Stimulated activated CD4-positive, alpha-beta T cell treated with anti-CD3 and anti-CD28 coated beads, Interleukin-12 subunit alpha, Interleukin-12 subunit beta, amount 100 ng/mL, for 48 hours (primary cell): ENCODE results near the gene IL21R.

ENCODE experiments used
- DNase-seq, 3 donors: peaks; one replicate each; pipeline ENCODE4 v3.0.0-alpha.2; 2020; ENCODE audit warnings: low read depth in 2 of 3, low spot score in 1 of 3

Gene IL21R

DNA sequence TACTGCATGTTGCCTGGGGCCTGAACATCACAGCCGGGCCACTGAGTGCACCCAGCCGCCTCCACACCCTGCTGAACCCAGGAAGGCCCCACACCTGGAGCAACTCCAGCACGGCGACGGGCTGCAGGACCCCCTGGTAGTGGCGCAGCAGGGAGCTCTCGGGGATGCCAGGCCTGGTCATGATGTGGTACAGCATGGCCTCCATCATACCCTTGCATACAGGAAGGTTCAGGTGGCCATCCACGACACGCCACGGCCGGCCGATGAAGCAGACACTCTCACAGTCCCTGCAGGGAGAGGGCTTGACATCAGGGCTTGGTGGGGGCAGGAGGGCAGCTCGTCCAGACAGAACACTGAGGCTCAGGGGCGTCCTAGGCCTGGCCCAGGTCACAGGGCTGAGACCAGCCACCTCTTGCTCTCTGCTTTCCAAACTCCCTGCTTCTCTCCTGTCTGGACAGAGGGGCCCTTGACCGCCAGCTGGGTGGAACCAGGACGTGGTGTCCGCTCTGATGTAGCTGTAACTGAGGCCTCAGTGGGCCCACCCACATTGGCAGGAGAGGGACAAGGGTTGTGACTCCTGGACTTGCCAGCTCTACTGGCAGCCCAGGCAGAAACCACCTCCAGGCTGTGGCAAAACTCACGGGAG is 60.3 kb downstream of the IL21R start:
- no peak for DNase-seq

DNA sequence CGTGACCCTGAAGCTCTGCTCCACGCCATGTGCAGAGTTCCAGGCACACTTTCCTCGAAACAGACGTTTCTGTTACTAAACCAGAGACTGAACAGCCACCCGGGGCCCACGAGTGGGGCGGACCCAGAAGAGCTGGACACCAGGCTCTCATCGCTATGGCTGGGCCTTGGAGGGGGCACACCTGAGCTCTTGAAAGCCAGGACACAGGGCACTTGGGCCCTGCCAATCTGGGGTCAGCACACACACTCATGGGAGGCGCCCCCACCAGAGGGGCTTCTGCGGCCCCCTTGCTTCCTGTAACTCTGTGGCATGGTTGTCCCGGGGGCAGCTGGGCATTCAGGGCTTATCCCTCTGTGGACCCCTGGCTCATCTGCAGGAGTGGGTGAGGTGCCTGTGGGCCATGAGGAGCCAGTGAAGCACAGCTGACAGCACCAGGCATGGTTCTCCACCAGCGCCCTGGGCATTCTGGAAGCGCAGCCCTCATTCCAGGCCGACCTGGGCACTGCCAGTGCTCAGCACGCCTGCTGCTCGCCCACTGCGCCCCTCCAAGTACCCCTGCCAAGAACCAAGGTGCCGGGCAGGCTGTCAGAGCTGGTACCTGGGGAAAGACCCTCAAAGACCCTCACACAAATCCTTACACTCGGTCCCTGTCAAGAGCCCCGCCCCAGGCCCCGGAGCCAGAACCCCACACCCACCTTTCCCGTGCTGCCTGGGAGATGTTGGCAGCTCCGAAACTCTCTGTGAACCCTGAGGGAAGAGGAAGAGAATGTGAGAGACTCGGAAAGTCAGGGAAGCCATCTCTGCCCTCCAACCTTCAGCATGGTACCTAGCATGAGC is 61.1 kb downstream of the IL21R start:
- no peak for DNase-seq

DNA sequence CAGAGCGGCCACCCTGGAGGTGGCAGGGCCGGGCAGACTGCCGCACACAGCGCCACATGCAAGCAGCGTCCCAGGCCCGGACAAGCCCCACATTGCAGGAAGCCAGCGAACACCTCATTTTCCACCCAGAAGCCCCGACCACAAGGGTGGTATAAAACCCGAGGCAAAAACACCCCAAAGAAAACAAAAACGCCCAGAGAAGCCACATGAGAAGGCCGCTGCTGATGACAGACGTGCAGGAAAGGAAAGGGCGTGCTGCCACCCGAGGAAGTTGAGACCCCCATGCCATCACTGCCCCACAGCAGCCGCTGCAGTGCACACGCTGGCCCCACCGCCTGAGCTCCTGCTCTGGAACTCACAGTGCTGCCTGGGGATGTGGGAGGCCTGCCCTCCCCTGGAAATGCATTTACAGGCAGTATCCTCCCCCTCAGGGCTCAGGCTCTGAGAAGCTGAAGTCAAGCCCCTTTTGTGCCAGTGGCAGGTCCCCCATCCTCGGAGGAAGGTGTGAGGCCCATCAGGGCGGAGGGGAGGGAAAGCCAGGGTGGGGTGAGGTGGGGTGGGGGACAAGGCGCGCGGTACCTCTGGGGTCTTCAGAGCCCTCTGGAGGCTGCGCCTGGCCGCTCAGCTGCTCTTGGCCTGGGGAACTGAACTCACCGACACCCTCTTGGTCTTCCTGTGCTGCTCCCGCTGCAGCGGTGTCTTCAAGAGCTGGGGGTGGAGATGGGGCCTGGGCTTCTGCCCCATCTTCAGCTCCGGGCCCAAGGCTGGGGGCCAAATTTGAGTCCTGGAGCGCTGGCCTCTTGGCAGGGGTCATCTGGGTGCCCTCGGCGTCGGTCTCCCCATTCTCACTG is 62.0 kb downstream of the IL21R start:
- no peak for DNase-seq

DNA sequence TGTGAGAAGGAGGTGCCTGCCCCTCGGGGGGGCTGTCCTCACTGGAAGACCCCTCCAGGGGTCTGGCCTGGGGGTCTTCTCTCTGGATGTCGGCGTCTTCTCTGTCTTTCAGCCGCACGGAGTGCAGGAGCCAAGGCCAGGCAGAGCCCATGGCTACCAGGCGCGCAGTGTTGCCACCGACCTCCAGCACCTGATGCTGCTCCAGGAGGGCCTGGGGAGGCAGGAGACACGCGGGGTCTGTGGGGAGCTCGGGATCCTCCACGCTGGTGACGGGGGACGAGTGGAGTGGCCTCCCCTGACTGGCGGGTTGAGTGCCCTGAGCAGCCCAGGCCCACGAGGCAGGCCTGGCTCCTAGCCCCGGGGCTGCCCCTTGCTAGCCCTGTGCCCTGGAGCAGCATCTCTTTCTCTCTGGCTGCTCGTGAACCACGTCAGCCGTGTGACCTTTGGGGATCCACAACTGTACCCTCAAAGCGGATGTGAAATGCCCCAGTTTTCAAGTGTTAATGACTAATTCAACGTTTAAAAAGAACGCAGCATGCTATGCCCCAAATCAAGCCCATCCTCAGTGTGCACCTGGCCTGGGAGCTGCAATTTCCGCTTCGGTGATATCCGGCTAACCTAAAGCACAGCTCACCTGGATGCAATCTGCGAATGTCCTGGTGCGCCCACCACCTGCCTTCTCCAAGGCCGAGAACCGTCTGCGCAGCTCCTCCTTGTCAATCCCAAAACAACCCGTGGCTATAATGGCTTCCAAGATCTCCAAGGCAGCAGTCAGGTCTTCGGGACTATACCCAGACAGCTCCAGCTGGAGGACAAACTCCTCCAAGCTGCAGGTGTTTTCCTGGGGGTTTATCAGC is 62.9 kb downstream of the IL21R start:
- DNase-seq: no peak

DNA sequence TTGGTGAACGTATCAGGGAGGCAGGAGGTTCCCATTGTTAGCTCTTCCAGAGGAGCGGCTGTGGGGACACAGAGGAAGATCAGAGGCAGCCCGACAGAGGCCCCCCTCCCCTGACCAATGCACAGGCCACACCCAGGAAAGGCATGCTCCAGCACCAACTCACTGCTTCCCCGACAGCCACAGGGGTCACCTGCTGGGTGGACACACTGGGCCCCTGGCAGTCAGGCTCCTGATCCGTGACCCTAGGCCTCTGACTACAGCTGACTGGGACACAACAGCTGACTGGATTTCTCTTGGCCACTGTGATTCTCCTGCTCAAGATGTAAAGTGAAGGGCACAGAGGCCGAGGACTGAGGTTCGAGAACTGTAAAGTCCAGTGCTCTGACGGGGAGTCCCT is 63.5 kb downstream of the IL21R start:
- DNase-seq: no peak

DNA sequence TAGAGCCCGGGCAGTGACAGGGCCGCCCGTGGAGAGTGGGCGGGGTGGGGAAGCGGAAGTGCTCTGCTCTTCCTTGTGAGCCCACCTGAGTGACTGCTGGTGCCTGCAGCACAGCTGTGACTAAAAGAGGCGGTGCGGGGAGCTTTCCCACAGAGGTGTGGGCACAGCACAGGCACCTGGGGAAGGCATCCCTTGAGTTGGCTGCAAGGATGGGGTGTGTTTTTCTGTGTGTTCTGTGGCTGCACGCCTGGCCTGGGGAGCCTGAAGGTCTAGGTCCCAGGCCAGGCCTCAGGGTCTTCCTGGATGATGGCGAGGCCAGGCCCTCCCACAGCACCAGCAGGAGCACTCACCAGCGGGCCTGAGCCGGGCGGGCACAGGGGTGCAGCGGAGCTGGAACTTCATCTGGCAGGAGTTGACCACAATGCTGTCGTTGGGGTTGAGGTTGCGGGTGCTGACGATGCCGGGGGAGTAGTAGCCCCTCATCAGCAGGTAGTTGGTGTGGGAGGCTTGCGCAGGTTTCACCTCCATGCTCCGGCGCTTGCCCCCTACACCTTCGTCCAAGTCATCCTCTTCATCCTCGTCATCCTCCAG is 67.1 kb downstream of the IL21R start:
- DNase-seq: no peak

DNA sequence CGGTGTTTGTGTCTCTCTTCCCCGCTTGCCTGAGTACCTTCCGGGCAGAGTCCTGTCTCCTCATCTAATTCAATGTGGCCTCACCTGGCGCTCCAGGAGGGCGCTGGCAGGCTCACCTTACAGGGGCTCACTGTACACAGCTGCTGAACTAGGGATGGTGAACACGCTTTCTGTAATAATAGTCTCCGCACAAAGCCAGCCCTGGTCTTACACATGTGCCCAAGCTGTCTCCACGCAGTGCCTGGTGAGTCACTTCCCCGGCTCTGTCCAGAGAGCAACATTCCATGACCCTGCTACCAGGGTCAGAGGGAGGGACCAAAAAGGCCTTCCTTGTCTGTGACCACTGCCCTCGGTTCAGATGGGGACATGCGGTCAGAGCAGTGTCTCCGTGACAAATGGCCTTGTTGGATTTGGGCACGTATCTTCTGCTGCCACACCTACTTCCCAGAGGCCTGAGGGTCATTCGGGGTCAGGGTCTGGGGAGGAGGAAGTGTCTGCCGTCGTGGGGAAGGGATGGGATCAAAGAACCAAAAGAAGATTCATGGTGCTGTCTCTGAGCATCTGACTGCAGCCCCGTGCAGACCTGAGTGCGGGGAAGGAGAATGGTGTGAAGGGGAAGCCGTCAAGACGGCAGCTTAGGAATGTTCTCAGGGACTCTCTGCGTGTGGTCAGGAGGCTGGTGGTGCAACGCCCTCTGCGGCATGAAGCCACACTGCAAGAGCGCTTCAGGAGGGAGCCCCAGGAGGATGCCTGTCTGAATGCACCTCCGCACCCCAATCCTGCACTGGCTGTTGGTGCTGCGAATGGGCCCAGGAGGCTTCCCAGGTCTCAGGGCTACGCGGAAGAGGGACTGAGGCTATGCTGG is 68.8 kb downstream of the IL21R start:
- DNase-seq: no peak

DNA sequence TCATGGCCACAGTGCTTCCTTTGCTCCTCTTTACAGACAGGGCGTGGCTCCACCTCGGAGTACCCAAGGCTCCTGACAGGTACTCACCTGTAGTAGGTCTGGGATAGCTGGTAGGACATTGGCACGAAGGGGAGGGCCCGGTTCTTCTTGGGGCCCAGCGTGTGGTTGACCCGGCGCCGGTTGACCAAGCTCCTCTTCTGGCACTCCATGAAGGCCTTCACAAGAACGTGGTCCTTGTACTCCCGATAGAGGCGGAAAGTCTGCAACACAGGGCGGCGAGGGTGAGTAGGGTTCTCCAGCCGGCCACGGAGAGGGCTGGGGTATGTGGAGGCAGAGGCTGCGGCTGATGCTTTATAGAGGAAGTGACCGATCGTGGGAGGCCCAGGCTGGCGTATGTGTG is 69.7 kb downstream of the IL21R start:
- DNase-seq: no peak

DNA sequence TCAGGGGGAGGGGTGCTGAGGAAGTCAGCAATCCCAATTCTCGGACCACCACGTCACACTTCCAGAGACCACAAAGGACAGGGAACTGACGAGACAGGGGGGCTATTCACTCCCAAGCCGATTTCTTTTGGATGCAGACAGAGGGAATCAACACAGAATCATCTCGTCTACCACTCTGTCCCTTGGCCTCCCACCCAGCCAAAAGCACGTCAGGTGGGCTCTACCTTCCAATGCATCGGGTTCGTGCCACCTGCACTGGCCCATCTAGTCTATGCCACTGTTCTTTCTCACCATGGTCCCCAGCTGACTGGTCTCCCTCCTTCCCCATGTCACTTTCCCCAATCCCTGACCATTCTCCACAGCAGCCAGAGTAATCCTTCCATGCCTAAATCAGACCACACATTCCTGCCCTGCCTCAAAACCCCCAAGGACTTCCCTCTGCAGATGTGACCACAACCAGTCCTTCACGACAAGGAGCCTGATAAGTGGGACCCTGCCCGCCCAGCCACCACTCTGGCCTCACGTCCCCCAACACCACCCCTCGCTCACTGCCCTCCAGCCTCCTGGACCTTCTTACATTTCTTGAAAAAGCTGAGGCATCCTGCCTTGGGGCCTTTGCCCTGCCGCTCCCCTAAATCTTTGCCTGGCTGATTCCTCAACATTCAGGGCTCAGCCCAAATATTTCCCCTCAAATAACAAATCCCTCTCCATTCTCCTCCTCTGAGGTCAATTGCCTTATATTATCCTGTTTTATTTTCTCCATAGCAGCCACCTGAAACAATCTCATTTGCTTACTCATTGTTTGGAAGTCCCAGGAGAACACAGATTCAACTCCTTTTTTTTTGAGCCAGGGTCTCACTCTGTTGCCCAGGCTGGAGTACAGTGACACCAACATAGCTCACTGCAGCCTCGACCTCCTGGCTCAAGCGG is 70.4 kb downstream of the IL21R start:
- DNase-seq: no peak

DNA sequence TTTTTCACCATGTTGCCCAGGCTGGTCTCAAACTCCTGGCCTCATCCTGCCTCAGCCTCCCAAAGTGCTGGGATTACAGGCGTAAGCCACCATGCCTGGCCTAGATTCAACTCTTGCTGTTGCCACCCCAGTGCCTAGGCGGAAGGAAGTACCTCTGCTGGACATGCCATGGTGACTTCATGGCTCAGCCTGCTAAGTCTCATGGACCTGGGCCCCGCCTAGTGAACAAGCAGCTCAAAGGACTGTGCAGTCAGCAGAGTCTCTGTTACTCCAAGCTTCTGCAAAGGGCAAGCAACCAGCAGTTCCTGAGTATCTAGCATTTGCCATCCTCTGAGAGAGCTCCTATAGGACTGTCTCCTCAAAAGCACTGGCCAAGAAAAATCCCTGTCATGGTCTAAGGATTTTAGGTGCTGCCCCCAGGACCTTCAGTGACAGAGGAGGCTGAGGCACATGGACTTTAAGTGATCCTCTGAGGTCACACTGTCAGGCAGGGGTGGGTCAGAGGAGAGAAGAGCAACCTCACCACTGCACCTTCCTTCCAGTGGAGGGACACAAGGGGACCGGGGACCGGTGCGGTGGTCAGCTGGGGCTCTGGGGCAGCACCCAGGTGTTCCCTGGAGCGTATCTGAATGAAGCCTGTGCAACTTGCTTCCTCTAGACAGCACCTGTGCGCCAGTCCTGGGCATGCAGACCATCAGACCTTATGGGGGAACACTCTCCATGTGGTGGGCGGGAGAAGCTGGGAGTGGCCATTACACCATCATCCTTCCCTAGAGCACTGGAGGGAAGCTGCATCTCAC is 71.3 kb downstream of the IL21R start:
- DNase-seq: no peak

DNA sequence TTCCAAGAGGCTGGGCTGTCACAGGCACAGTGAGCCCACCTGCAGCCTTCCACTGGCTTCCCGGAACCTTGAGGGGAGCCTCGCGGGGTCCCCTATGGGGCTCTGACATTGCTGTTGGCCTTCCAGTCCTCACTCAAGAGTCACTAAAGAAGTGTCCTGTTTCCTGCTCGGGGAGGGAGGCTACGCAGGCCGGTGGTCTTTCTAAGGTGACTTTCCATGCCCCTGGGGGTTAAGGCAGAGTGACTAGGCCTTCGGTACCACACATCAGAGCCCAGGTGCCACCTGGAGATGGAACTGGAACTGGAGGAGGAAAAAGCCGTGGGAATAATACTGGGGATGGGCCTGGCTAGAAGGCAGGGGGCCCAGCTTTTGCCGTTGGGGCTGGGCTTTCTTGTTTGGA is 72.1 kb downstream of the IL21R start:
- no peak for DNase-seq

DNA sequence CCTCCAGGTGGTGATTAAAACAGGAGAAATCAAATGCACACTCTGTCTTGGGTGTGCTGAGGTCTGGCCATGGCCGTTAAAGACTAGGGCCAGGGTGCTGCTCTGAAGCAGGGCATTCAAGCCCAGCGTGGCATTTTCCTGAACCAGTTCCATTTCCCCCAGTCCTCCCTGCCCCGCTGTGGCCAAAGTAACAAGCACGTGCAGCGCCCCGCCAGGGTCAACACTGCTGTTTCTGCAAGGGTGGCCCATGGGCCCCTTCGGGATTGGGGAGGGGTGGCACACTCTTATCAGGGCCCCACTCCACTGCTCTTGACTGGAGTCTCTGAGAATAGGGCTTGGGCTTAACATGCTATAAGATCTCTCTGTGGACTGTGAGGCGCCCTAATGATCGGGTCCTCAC is 72.9 kb downstream of the IL21R start:
- no peak for DNase-seq

DNA sequence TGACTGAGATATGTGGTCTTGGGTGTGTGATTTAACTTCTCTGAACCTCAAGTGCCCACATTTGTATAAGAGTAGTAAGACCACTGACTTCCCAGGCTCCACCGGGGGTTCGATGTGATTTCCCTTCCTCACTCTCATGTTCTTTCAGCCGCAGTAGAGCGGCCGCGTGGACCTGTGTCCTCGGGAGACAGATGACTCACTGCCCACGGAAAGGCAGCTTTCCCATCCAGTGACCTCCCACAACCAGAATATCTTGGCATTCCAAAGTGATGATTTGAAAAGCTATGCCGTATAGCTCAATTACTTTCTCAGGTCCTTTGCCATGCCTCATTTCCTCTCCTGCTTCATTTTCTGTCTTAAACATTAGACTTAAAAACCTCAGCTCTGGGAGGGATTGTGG is 73.6 kb downstream of the IL21R start:
- DNase-seq: no peak

DNA sequence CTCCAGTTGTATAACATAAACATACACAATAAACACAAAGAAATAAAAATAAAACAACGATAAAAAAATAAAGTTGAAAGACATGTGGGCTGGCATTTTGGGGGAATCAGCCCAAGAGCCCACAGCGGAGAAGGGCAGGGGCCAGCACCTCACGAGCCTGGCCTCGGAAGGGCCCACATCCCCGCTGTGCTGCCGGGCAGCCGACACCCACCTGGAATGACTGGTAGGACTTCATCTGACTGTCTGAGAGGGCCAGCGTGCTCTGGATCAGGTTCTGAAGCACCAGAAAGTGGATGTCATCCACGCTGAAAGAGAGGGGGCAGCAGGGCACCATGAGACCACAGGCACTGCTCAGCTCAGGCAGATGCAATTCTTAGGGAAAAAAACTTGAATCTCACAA is 74.3 kb downstream of the IL21R start:
- no peak for DNase-seq

DNA sequence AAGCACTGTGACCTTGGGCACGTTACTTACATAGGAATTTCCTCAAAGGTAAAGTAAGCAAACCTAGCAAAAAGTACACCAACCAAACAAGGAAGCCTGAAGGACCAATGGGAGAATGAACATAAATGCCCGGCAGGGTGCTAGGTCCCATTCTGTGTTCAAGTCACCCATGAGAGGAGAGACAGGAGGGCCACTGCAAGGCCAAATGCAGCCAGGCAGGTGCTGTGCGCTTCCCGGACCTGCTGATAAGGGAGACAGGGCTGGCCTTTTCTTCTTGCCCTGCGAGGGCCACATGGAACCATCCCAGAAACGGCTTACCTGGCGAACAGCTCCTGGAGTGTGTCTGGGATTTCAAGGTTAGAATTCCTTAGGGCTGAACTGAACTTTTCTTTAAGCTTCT is 78.8 kb downstream of the IL21R start:
- DNase-seq: no peak

DNA sequence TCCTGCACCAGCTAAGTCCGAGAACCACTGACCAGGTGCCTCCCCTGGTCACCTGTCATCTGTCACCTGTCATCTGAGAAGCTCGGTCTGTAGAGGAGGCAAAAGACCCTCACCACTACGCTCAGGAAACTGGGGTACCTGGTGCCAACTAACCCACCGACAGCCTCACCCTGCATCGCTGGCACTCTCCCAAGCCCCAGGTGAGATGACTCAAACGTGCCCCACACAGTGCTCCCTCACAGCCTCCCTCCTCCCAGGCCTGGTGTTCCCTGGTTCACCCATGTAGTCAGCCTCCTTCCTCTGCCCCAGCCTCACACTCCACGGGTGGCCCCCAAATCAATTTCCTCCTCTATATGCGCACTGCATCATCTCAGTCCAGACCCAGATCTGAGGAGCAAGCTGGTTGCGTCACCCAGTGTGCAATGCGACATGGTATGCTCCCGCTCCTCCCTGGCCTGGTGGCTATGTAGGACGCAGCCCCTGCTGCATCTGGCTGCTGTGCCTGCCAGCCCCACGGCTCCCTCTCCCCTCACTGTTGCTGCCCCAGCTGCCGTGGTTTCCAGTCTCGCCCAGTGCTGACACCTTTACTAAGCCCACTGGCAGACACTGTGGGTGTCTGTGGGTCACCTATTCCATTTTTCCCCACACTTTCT is 79.4 kb downstream of the IL21R start:
- no peak for DNase-seq

DNA sequence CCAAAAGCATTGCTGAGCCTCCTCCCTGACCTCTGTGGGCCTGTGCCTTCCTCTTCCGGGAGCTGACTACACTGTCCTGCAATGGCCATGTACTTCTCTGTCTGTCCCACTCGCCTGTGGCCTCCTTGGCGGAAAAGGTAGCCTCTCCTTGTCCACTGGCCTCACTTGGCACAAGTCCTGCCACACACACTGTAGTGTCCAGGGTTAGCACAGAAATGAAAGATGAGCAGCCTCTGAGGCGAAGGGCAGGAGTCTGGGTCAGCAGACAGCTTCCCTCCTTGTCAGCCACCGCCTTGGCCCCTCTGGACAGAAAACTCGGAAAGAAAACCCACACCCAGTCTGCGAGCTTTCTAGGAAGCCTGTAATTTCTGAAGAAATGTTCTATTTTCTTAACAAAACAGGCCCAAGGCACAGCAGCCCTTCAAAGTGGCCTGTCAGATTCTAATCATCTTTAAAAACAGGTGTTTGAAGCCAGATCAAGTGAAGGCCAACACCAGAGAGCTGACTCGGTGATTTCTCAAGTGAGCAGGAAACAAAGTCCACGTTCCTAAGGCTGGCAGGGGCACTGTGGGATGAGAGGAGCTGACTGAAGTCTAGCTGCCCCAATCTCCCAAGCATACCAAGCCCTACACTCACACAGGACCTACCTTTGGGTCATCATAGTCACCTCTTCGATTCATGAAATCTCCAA is 80.6 kb downstream of the IL21R start:
- no peak for DNase-seq
